ENCODE measurements around the gene SLC6A8. TPM values are rescaled to one million over a fixed set of nuclear protein-coding genes. Genes with fewer than 3 reads are reported as not detected.

The SLC6A8 gene
- total RNA-seq, 2 donors from 2014 or later: 16.8 to 16.9 TPM

- Histone ChIP-seq H3K4me3 (no peak overlapping the region), H3K9me3 (no peaks in the 10 kb centered on the region), H3K36me3 (no peaks in the 10 kb centered on the region), H3K27me3 (replicated peaks; ENCODE audit: insufficient read depth) (no peaks in the 10 kb centered on the region), H3K4me1 (ENCODE audit: control insufficient read depth in 1 of 2, low read depth in 2 of 2) (no peaks in the 10 kb centered on the region), H3K27ac (no peak overlapping the region)
- ATAC-seq (ENCODE audit: insufficient number of reproducible peaks, low FRiP score, low read depth): no peak
- DNase-seq (ENCODE audit: low spot score): no peak
- no peak for TF ChIP-seq CTCF (IDR thresholded peaks at IDR 0.05)
These were observed 30.6 kb upstream of the SLC6A8 start for GRCh38 chrX:153657161-153657560.

DNA sequence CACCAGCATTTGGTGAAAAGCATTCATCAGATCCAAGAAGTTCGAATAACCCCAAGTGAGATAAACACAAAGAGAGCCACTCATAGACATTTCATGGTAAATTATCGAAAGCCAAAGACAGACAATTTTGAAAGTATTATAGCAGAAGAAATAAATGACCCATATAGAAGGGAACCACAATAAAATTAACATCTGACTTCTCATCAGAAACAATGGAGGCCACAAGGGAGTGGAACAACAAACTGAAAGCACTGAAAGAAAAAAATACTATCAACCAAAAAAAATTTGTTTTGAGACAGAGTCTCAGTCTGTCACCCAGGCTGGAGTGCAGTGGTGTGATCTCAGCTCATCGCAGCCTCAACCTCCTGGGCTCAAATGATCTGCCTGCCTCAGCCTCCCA lies 28.5 kb upstream of the SLC6A8 start:
- no peak for TF ChIP-seq CTCF (IDR thresholded peaks at IDR 0.05)
- Histone ChIP-seq H3K27me3 (replicated peaks; ENCODE audit: insufficient read depth) (no peaks in the 10 kb centered on the region), H3K4me3 (no peak overlapping the region), H3K9me3 (no peaks in the 10 kb centered on the region), H3K4me1 (ENCODE audit: control insufficient read depth in 1 of 2, low read depth in 2 of 2) (no peaks in the 10 kb centered on the region), H3K27ac (no peak overlapping the region), H3K36me3 (no peaks in the 10 kb centered on the region)
- ATAC-seq (ENCODE audit: insufficient number of reproducible peaks, low FRiP score, low read depth) (no peak), DNase-seq (ENCODE audit: low spot score) (no peak)

DNA sequence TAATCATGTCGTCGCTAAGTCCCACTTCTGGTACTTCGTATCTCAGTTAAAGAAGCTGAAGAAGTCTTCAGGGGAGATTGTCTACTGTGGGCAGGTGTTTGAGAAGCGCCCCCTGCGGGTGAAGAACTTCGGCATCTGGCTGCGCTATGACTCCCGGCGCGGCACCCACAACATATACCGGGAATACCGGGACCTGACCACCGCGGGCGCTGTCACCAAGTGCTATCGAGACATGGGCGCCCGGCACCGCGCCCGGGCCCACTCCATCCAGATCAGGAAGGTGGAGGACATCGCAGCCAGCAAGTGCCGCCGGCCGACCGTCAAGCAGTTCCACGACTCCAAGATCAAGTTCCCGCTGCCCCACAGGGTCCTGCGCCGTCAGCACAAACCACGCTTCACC lies 25.5 kb upstream of the SLC6A8 start:
- TF ChIP-seq CTCF (IDR thresholded peaks at IDR 0.05): no peak
- H3K27ac ChIP-seq: no peak overlapping the region
- H3K27me3 ChIP-seq (replicated peaks; ENCODE audit: insufficient read depth): no peaks in the 10 kb centered on the region
- DNase-seq (ENCODE audit: low spot score) (no peak), ATAC-seq (ENCODE audit: insufficient number of reproducible peaks, low FRiP score, low read depth) (no peak)
- no peaks in the 10 kb centered on the region for H3K9me3 ChIP-seq
- no peak overlapping the region for H3K4me3 ChIP-seq
- H3K4me1 ChIP-seq (ENCODE audit: control insufficient read depth in 1 of 2, low read depth in 2 of 2): no peaks in the 10 kb centered on the region
- H3K36me3 ChIP-seq: no peaks in the 10 kb centered on the region

DNA sequence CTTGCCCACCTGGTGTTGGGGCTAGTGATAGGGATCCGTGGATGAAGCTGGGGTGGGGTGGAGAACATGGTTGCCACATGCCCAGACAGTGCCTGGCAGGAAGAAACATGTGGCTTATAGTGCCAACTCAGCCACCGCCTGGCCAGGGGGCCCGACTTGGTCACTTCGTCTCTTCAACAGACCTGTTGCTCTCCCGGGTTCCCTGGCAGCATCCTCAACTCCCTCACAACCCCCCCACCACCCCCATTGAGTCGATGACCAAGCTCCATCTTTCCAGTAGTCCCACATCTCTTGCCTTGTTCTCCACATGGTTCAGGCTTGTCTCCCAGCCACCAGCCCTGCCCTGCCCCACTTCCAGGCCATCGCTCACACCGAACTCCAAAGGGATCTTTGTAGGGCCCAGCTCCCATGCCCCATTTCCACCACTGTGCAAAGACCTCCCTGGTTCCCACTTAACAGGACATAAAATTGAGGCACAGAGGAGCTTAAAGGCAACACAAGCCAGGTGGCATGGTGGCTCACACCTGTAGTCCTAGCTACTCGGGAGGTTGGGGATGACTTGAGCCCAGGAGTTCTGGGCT lies 21.9 kb upstream of the SLC6A8 start:
- H3K27me3 ChIP-seq (replicated peaks; ENCODE audit: insufficient read depth): no peaks in the 10 kb centered on the region
- no peak for TF ChIP-seq CTCF (IDR thresholded peaks at IDR 0.05)

DNA sequence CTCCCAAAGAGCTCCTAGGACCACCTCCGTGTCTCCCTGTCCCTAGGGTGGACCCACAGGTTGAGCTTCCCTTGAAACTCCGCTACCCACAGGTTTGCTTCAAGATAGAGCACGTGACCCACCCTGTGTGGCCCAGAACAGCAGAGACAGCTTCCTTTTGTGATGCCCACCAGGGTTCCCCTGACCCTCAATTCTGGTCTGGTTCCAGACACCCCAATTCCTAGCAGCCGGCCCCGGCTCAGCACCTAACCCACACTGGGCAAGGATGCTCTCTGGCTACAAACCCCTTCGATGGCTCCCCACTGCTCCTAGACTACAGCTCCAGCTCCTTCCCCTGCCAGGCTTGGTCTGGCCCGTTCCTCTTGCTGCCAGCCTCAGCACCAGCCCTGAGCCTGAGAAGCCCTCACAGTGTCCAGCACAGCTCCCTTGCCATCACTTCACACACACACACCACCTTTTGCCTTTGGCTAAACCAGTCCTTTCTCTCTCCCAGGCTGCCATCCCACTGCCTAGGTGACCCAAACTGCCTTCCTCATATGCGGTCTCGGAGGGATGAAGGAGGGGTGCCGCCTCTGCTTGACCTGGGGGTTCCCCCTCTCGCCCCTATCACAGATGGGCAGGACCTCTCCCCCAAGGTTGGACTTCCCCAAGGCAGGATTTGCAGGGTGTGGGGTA lies 20.3 kb upstream of the SLC6A8 start:
- no peaks in the 10 kb centered on the region for H3K9me3 ChIP-seq

More for the DNA sequence above, 21.9 kb upstream of the SLC6A8 start:
- DNase-seq (ENCODE audit: low spot score): no peak
- Histone ChIP-seq H3K27ac (no peak overlapping the region), H3K4me1 (ENCODE audit: control insufficient read depth in 1 of 2, low read depth in 2 of 2) (no peaks in the 10 kb centered on the region), H3K9me3 (no peaks in the 10 kb centered on the region), H3K4me3 (no peak overlapping the region), H3K36me3 (no peaks in the 10 kb centered on the region)
- ATAC-seq (ENCODE audit: insufficient number of reproducible peaks, low FRiP score, low read depth): no peak

More for the DNA sequence above, 20.3 kb upstream of the SLC6A8 start:
- TF ChIP-seq CTCF (IDR thresholded peaks at IDR 0.05): no peak
- Histone ChIP-seq H3K4me3 (peak overlapping the region; percentile 35), H3K36me3 (no peaks in the 10 kb centered on the region), H3K27me3 (replicated peaks; ENCODE audit: insufficient read depth) (no peaks in the 10 kb centered on the region), H3K27ac (no peak overlapping the region), H3K4me1 (ENCODE audit: control insufficient read depth in 1 of 2, low read depth in 2 of 2) (no peaks in the 10 kb centered on the region)
- DNase-seq (ENCODE audit: low spot score) (no peak), ATAC-seq (ENCODE audit: insufficient number of reproducible peaks, low FRiP score, low read depth) (no peak)

Measured in thoracic aorta (tissue), 2 donors.